ENCODE results near the gene STAMBP.
"Not testable (repeated sequence)": the region's sequence is repeated elsewhere in the genome, so short reads cannot be mapped to it uniquely, and the experiment has no call there.

Gene STAMBP

DNA sequence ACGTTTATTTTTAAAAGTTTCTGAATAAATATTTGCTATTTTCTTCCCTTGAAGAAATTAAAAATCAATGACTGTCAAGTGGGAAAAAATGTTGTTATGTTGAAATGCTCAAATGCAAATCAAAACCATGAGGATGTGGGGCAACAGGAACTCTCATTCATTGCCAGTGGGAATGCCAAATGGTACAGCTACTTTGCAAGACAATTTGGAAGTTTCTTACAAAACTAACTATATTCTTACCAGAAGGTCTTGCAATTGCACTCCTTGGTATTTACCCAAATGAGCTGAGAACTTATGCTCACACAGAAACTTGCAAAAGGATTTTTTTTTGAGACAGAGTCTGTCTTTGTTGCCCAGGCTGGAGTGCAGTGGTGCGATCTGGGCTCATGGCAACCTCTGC, 56.6 kb downstream of the STAMBP start:
- no peaks in the 10 kb centered on the region for H3K36me3 ChIP-seq (ENCODE audit: control insufficient read depth, insufficient read depth, low read length)
- H3K4me3 ChIP-seq (replicated peaks; ENCODE audit: low read depth, low read length) = no peak overlapping the region
- TF ChIP-seq, protein P1, sequence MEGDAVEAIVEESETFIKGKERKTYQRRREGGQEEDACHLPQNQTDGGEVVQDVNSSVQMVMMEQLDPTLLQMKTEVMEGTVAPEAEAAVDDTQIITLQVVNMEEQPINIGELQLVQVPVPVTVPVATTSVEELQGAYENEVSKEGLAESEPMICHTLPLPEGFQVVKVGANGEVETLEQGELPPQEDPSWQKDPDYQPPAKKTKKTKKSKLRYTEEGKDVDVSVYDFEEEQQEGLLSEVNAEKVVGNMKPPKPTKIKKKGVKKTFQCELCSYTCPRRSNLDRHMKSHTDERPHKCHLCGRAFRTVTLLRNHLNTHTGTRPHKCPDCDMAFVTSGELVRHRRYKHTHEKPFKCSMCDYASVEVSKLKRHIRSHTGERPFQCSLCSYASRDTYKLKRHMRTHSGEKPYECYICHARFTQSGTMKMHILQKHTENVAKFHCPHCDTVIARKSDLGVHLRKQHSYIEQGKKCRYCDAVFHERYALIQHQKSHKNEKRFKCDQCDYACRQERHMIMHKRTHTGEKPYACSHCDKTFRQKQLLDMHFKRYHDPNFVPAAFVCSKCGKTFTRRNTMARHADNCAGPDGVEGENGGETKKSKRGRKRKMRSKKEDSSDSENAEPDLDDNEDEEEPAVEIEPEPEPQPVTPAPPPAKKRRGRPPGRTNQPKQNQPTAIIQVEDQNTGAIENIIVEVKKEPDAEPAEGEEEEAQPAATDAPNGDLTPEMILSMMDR (IDR thresholded peaks at IDR 0.05; ENCODE audit: insufficient read depth, low read length, poor library complexity, severe bottlenecking) = no peak
- H3K27me3 ChIP-seq (replicated peaks; ENCODE audit: control insufficient read depth, insufficient read depth, low read length) = no peaks in the 10 kb centered on the region
- no peak for DNase-seq (ENCODE audit: extremely low read depth, insufficient read length)

DNA sequence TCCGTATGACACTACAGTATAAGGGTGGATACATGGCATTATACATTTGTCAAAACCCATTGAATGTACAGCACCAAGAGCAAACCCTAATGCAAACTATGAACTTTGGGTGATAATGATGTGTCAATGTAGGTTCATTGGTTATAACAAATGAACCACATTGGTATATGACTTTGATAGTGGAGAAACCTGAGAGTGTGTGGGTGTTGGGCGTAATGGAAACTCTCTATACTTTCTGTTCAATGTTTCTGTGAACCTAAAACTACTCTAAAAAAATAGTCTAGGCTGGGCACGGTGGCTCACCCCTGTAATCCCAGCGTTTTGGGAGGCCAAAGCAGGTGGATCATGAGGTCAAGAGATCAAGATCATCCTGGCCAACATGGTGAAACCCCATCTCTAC, 57.6 kb downstream of the STAMBP start:
- Histone ChIP-seq H3K27me3 (replicated peaks; ENCODE audit: control insufficient read depth, insufficient read depth, low read length) (no peaks in the 10 kb centered on the region), H3K36me3 (ENCODE audit: control insufficient read depth, insufficient read depth, low read length) (no peaks in the 10 kb centered on the region), H3K4me3 (replicated peaks; ENCODE audit: low read depth, low read length) (no peak overlapping the region)
- TF ChIP-seq, protein P1 (IDR thresholded peaks at IDR 0.05; ENCODE audit: insufficient read depth, low read length, poor library complexity, severe bottlenecking) = no peak
- DNase-seq (ENCODE audit: extremely low read depth, insufficient read length) = no peak

DNA sequence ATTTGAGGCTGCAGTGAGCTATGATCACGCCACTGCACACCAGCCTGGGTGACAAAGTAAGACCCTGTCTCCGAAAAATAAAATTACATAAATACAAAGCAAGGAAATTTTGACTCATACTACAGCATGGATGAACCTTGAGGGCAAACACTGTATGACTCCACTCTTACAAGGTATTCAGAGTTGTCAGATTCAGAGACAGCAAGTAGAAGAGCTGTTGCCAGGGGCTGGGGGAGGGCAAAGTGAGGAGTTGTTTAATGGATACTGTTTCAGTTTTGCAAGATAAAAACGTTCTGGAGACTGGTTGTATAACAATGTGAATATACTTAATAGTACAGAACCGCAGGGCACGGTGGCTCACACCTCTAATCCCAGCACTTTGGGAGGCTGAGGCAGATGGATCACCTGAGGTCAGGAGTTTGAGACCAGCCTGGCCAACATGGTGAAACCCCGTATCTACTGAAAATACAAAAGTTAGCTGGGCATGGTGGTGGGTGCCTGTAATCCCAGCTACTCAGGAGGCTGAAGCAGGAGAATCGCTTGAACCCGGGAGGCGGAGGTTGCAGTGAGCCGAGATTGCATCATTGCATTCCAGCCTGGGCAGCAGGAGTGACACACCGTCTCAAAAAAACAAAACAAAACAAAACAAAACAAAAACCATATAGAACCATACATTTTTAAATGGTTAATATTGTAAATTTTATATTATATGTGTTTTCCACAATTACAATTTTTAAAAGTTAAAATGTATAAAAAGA, 59.0 kb downstream of the STAMBP start:
- H3K27me3 ChIP-seq (replicated peaks; ENCODE audit: control insufficient read depth, insufficient read depth, low read length); H3K36me3 ChIP-seq (ENCODE audit: control insufficient read depth, insufficient read depth, low read length); H3K4me3 ChIP-seq (replicated peaks; ENCODE audit: low read depth, low read length); DNase-seq (ENCODE audit: extremely low read depth, insufficient read length): not testable (repeated sequence)

DNA sequence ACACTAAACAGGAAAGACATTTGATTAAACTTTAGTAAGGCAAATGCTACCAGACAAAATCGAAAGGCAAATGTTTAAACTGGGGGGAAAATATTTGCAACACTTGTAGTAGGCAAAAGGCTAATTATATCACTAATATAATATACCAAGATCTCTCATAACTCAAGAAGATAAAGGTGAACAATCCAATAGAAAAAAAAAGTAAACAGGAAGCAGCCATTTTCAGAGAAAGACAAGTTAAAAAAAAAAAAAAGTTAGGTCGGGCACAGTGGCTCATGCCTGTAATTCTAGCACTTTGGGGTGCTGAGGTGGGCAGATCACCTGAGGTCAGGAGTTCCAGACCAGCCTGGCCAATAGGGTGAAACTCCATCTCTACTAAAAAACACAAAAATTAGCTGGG, 59.6 kb downstream of the STAMBP start:
- H3K27me3 ChIP-seq (replicated peaks; ENCODE audit: control insufficient read depth, insufficient read depth, low read length) = no peaks in the 10 kb centered on the region
- TF ChIP-seq, protein P1 (IDR thresholded peaks at IDR 0.05; ENCODE audit: insufficient read depth, low read length, poor library complexity, severe bottlenecking) = no peak
- no peak overlapping the region for H3K4me3 ChIP-seq (replicated peaks; ENCODE audit: low read depth, low read length)
- no peaks in the 10 kb centered on the region for H3K36me3 ChIP-seq (ENCODE audit: control insufficient read depth, insufficient read depth, low read length)
- no peak for DNase-seq (ENCODE audit: extremely low read depth, insufficient read length)

DNA sequence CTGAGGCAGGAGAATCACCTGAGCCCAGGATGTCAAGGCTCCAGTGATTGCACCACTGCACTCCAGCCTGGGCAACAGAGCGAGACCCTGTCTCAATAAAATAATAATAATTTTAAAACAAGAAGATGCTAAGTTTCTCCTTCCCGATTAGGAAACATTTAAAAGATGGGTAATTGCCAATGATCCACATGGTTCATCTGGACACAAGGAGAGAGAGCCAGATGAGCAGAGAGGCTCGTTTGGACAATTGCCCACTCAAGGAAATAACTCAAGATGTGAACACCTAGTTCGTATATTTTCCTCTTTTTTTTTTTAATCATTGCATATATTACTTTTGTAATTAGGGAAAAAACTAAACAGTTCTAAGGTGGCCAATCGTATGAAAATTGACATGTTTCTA, 60.4 kb downstream of the STAMBP start:
- Histone ChIP-seq H3K4me3 (replicated peaks; ENCODE audit: low read depth, low read length) (no peak overlapping the region), H3K27me3 (replicated peaks; ENCODE audit: control insufficient read depth, insufficient read depth, low read length) (no peaks in the 10 kb centered on the region), H3K36me3 (ENCODE audit: control insufficient read depth, insufficient read depth, low read length) (no peaks in the 10 kb centered on the region)
- TF ChIP-seq, protein P1 (IDR thresholded peaks at IDR 0.05; ENCODE audit: insufficient read depth, low read length, poor library complexity, severe bottlenecking) = no peak
- DNase-seq (ENCODE audit: extremely low read depth, insufficient read length) = no peak

DNA sequence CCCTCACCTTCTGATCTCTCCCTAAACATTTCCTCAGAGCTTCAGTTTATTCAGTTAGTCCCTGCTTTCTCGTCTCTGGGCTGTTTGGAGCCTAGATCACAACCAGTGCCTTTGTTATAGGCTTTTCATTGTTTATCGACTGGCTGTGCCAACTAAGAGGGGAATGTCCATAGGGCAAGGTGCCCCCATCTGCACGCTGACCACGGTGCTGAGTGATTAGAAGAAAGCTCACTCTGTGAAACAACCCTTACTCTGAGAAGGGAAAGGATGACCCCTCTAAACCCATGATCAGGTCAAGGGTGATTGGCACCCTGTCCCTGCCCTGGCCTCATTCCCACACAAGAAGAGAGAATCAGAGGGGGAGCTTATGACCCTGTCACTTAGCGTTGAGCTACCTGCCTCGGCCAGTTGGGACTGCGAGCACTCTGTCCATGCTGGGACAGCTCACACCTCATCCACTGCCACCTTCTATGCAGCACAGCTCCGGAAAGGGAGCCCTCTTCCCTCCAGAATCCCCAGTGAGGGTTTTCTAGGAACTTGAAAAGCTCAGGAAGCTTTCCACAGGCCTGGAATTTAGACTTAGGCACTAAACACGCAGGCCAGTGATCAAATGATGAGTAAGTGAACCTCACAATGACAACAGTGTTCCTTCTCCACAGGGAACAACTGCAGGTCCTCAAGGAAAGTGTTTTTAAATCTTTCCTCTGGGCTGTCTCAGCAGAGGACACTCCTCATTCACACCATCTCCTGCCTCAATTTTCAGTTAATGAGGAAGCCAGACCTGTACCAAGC, 61.7 kb downstream of the STAMBP start:
- TF ChIP-seq, protein P1 (IDR thresholded peaks at IDR 0.05; ENCODE audit: insufficient read depth, low read length, poor library complexity, severe bottlenecking) = no peak
- H3K4me3 ChIP-seq (replicated peaks; ENCODE audit: low read depth, low read length) = no peak overlapping the region
- no peak for DNase-seq (ENCODE audit: extremely low read depth, insufficient read length)

More for the DNA sequence above, 61.7 kb downstream of the STAMBP start:
- H3K36me3 ChIP-seq (ENCODE audit: control insufficient read depth, insufficient read depth, low read length) = no peaks in the 10 kb centered on the region
- H3K27me3 ChIP-seq (replicated peaks; ENCODE audit: control insufficient read depth, insufficient read depth, low read length) = no peaks in the 10 kb centered on the region
